ENCODE measurements around the gene MLLT10. TPM values are rescaled to one million over a fixed set of nuclear protein-coding genes. Genes with fewer than 3 reads are reported as not detected.
"Not testable (repeated sequence)": the region's sequence is repeated elsewhere in the genome, so short reads cannot be mapped to it uniquely, and the experiment has no call there.

Gene MLLT10
- total and polyA plus RNA-seq, 2 of the 8 experiments (the other 6 are each of a cell fraction or from before 2014, with no cell fraction given): 53.1 to 62.1 TPM

GRCh38 chr10:21717437-21718054 is 183.5 kb downstream of the MLLT10 start:
- H2BK5ac ChIP-seq (ENCODE audit: low read depth, low read length); H3K79me1 ChIP-seq (ENCODE audit: low read depth, low read length); H3K23ac ChIP-seq (ENCODE audit: insufficient read length); H2BK20ac ChIP-seq (ENCODE audit: low read length); FAIRE-seq; H4K91ac ChIP-seq (replicated peaks; ENCODE audit: insufficient read length, low read length); H3K23me2 ChIP-seq (ENCODE audit: low read depth, low read length); H3K79me2 ChIP-seq (ENCODE audit: control insufficient read depth in 1 of 2, insufficient read depth in 2 of 2, low read length in 2 of 2); H4K8ac ChIP-seq (ENCODE audit: extremely low read depth, insufficient read depth, low read length); H3K4ac ChIP-seq (replicated peaks; ENCODE audit: insufficient read length, low read depth, low read length); CTCF ChIA-PET (ENCODE audit: partially characterized antibody); POLR2A ChIA-PET (ENCODE audit: partially characterized antibody); H3K4me2 ChIP-seq (ENCODE audit: insufficient read depth in 1 of 2, low read depth in 2 of 2, low read length in 2 of 2); H4K5ac ChIP-seq (ENCODE audit: insufficient read length, low read depth, low read length); H3K9ac ChIP-seq (replicated peaks in 1 of 4; ENCODE audit: extremely low read depth in 1 of 4, low read depth in 3 of 4, low read length in 3 of 4); H3K27me3 ChIP-seq (replicated peaks in 1 of 4; ENCODE audit: control insufficient read depth in 3 of 4, extremely low read depth in 1 of 4, insufficient read depth in 3 of 4, low read length in 3 of 4); H2BK15ac ChIP-seq (ENCODE audit: low read length); DNase-seq (ENCODE audit: low read depth in 1 of 2, low spot score in 2 of 2); H2BK12ac ChIP-seq (ENCODE audit: low read depth, low read length); H3K4me1 ChIP-seq (replicated peaks in 1 of 4; ENCODE audit: control insufficient read depth in 3 of 4, insufficient read depth in 4 of 4, low read length in 3 of 4); H4K20me1 ChIP-seq (replicated peaks in 1 of 2; ENCODE audit: control insufficient read depth in 1 of 2, insufficient read depth in 2 of 2, low read length in 2 of 2); H3K4me3 ChIP-seq (ENCODE audit: extremely low read depth in 1 of 4, insufficient read depth in 2 of 4, low read depth in 3 of 4, low read length in 4 of 4); H2BK120ac ChIP-seq (replicated peaks; ENCODE audit: low read depth, low read length); H3K27ac ChIP-seq (ENCODE audit: low read depth, low read length); H3K18ac ChIP-seq (ENCODE audit: extremely low read depth, low read length); H3K9me3 ChIP-seq (ENCODE audit: insufficient read depth in 2 of 2, low read depth in 1 of 2, low read length in 1 of 2); H3K56ac ChIP-seq (replicated peaks; ENCODE audit: insufficient read length, low read depth, low read length); H3K14ac ChIP-seq (ENCODE audit: insufficient read length); H2AK5ac ChIP-seq (ENCODE audit: low read depth, low read length); H2AFZ ChIP-seq (ENCODE audit: low read length): not testable (repeated sequence)
- H3K36me3 ChIP-seq (ENCODE audit: control insufficient read depth in 2 of 4, insufficient read depth in 4 of 4, low read length in 3 of 4): peaks cover 4 to 24% (median 5%) of the 10 kb centered on the region in 4 experiments; a peak in 5 of 8 replicates
- 94% methylated on average over 2 of the region's 3 CpGs; no CpG with 5 or more reads in 1 of the 2 experiments for WGBS, 2 experiments (ENCODE audit: extremely low coverage in 1 of 2, insufficient coverage in 1 of 2, insufficient read length in 1 of 2, insufficient replicate concordance in 2 of 2, low coverage in 1 of 2, low lambda C conversion rate in 2 of 2, missing lambda C conversion rate in 1 of 2)
